HUES48 (cell line): ENCODE results near the gene GRID1.

Experiments
- H3K27ac ChIP-seq: one replicate; pipeline ENCODE4 v1.7.0; 2013; ENCODE audit warnings: low read depth, low read length, inconsistent platforms
- H3K27me3 ChIP-seq: 2 replicates; pipeline ENCODE4 v1.6.1; 2013; ENCODE audit warnings: mild to moderate bottlenecking, low read length; ENCODE audit not compliant: control insufficient read depth, insufficient read depth
- H3K36me3 ChIP-seq: 2 replicates; pipeline ENCODE4 v1.6.1; 2013; ENCODE audit warnings: low read length; ENCODE audit not compliant: control insufficient read depth, insufficient read depth
- H3K4me1 ChIP-seq: 2 replicates; pipeline ENCODE4 v1.6.1; 2013; ENCODE audit warnings: mild to moderate bottlenecking, low read length; ENCODE audit not compliant: control insufficient read depth, insufficient read depth
- H3K4me3 ChIP-seq: 2 replicates; pipeline ENCODE4 v1.5.1; 2013; ENCODE audit warnings: mild to moderate bottlenecking, low read depth, low read length
- H3K9ac ChIP-seq: 2 replicates; pipeline ENCODE4 v1.6.1; 2013; ENCODE audit warnings: mild to moderate bottlenecking, low read depth, low read length, moderate library complexity
- H3K9me3 ChIP-seq: 2 replicates; pipeline ENCODE4 v1.6.1; 2013; ENCODE audit warnings: low read length; ENCODE audit not compliant: control insufficient read depth, insufficient read depth

The GRID1 gene

GRCh38 chr10:86310291-86310690 lies 56.3 kb downstream of the GRID1 start:
- Histone ChIP-seq H3K27ac (no peak overlapping the region), H3K4me1 (no peaks in the 10 kb centered on the region), H3K4me3 (no peak overlapping the region), H3K27me3 (no peaks in the 10 kb centered on the region), H3K9ac (no peak overlapping the region), H3K9me3 (no peaks in the 10 kb centered on the region), H3K36me3 (no peaks in the 10 kb centered on the region)

GRCh38 chr10:86308056-86308455 lies 58.5 kb downstream of the GRID1 start:
- H3K4me3 ChIP-seq = no peak overlapping the region
- no peak overlapping the region for H3K9ac ChIP-seq
- no peaks in the 10 kb centered on the region for H3K36me3 ChIP-seq
- no peaks in the 10 kb centered on the region for H3K4me1 ChIP-seq
- no peaks in the 10 kb centered on the region for H3K27me3 ChIP-seq
- H3K9me3 ChIP-seq = no peaks in the 10 kb centered on the region
- H3K27ac ChIP-seq = no peak overlapping the region

GRCh38 chr10:86306628-86307278 lies 59.8 kb downstream of the GRID1 start:
- Histone ChIP-seq H3K4me1 (no peaks in the 10 kb centered on the region), H3K36me3 (no peaks in the 10 kb centered on the region), H3K27ac (no peak overlapping the region), H3K4me3 (no peak overlapping the region), H3K27me3 (no peaks in the 10 kb centered on the region), H3K9ac (no peak overlapping the region), H3K9me3 (no peaks in the 10 kb centered on the region)

GRCh38 chr10:86305521-86305920 lies 61.1 kb downstream of the GRID1 start:
- Histone ChIP-seq H3K4me1 (no peaks in the 10 kb centered on the region), H3K9ac (no peak overlapping the region), H3K4me3 (no peak overlapping the region), H3K36me3 (no peaks in the 10 kb centered on the region), H3K27me3 (no peaks in the 10 kb centered on the region), H3K27ac (no peak overlapping the region), H3K9me3 (no peaks in the 10 kb centered on the region)

- no peaks in the 10 kb centered on the region for H3K27me3 ChIP-seq
- H3K4me3 ChIP-seq = no peak overlapping the region
- H3K4me1 ChIP-seq = no peaks in the 10 kb centered on the region
- H3K9me3 ChIP-seq = no peaks in the 10 kb centered on the region
- H3K9ac ChIP-seq = no peak overlapping the region
- no peaks in the 10 kb centered on the region for H3K36me3 ChIP-seq
- no peak overlapping the region for H3K27ac ChIP-seq
These were observed 62.2 kb downstream of the GRID1 start for GRCh38 chr10:86304436-86304835.

GRCh38 chr10:86303626-86304025 lies 63.0 kb downstream of the GRID1 start:
- H3K9ac ChIP-seq = no peak overlapping the region
- H3K4me3 ChIP-seq = no peak overlapping the region
- H3K36me3 ChIP-seq = no peaks in the 10 kb centered on the region
- no peak overlapping the region for H3K27ac ChIP-seq
- H3K9me3 ChIP-seq = no peaks in the 10 kb centered on the region
- H3K4me1 ChIP-seq = no peaks in the 10 kb centered on the region
- no peaks in the 10 kb centered on the region for H3K27me3 ChIP-seq

GRCh38 chr10:86301971-86302370 lies 64.6 kb downstream of the GRID1 start:
- no peak overlapping the region for H3K4me3 ChIP-seq
- H3K9me3 ChIP-seq = no peaks in the 10 kb centered on the region
- no peak overlapping the region for H3K27ac ChIP-seq
- H3K27me3 ChIP-seq = no peaks in the 10 kb centered on the region
- no peaks in the 10 kb centered on the region for H3K36me3 ChIP-seq
- H3K4me1 ChIP-seq = no peaks in the 10 kb centered on the region
- no peak overlapping the region for H3K9ac ChIP-seq

- no peaks in the 10 kb centered on the region for H3K4me1 ChIP-seq
- H3K27me3 ChIP-seq = no peaks in the 10 kb centered on the region
- H3K36me3 ChIP-seq = no peaks in the 10 kb centered on the region
- H3K9ac ChIP-seq = no peak overlapping the region
- H3K4me3 ChIP-seq = no peak overlapping the region
- no peak overlapping the region for H3K27ac ChIP-seq
- H3K9me3 ChIP-seq = no peaks in the 10 kb centered on the region
These were observed 65.4 kb downstream of the GRID1 start for GRCh38 chr10:86300931-86301830.

GRCh38 chr10:86300399-86300925 lies 66.1 kb downstream of the GRID1 start:
- no peak overlapping the region for H3K27ac ChIP-seq
- no peaks in the 10 kb centered on the region for H3K4me1 ChIP-seq
- no peaks in the 10 kb centered on the region for H3K27me3 ChIP-seq
- no peaks in the 10 kb centered on the region for H3K36me3 ChIP-seq
- no peak overlapping the region for H3K4me3 ChIP-seq
- H3K9ac ChIP-seq = no peak overlapping the region
- H3K9me3 ChIP-seq = no peaks in the 10 kb centered on the region

- no peaks in the 10 kb centered on the region; the same call in 1 of the 2 replicates for H3K4me1 ChIP-seq
- H3K9ac ChIP-seq = no peak overlapping the region
- H3K27ac ChIP-seq = no peak overlapping the region
- H3K27me3 ChIP-seq = no peaks in the 10 kb centered on the region; the same call in 1 of the 2 replicates
- H3K36me3 ChIP-seq = no peaks in the 10 kb centered on the region
- no peaks in the 10 kb centered on the region for H3K9me3 ChIP-seq
- H3K4me3 ChIP-seq = no peak overlapping the region
These were observed 67.0 kb downstream of the GRID1 start for GRCh38 chr10:86299562-86299961.

- Histone ChIP-seq H3K4me3 (no peak overlapping the region), H3K4me1 (peaks cover 6% of the 10 kb centered on the region), H3K27ac (no peak overlapping the region)
These were observed 68.0 kb downstream of the GRID1 start for GRCh38 chr10:86298501-86299001.

More at GRCh38 chr10:86298501-86299001, 68.0 kb downstream of the GRID1 start:
- no peak overlapping the region for H3K9ac ChIP-seq
- no peaks in the 10 kb centered on the region for H3K36me3 ChIP-seq
- H3K27me3 ChIP-seq = no peaks in the 10 kb centered on the region; the same call in 1 of the 2 replicates
- H3K9me3 ChIP-seq = no peaks in the 10 kb centered on the region
